Muscle layer of duodenum (tissue), 2 donors: ENCODE results near the gene CD27.
A peak's percentile ranks its signal among the peaks of the same experiment; 100 is the strongest.
"Not testable (repeated sequence)": the region's sequence is repeated elsewhere in the genome, so short reads cannot be mapped to it uniquely, and the experiment has no call there.

Experiments
- H3K27ac ChIP-seq: one replicate; pipeline ENCODE4 v1.7.0; 2013; ENCODE audit warnings: mild to moderate bottlenecking, low read length
- H3K27me3 ChIP-seq: one replicate; pipeline ENCODE4 v1.7.0; 2013; ENCODE audit warnings: low read depth, mild to moderate bottlenecking, control low read depth, low read length
- H3K36me3 ChIP-seq, 2 donors: one replicate each; pipeline ENCODE4 v1.7.0; 2013; ENCODE audit warnings: low read length in 2 of 2, control low read depth in 1 of 2, mild to moderate bottlenecking in 1 of 2; ENCODE audit not compliant: insufficient read depth in 2 of 2, control insufficient read depth in 1 of 2
- H3K4me1 ChIP-seq, 2 donors: one replicate each; pipeline ENCODE4 v1.7.0; 2013; ENCODE audit warnings: low read length in 2 of 2, mild to moderate bottlenecking in 2 of 2, control low read depth in 1 of 2, moderate library complexity in 1 of 2; ENCODE audit not compliant: insufficient read depth in 2 of 2, control insufficient read depth in 1 of 2
- H3K4me3 ChIP-seq, 2 donors: one replicate each; pipeline ENCODE4 v1.7.0; 2013; ENCODE audit warnings: low read length in 2 of 2, low read depth in 1 of 2, mild to moderate bottlenecking in 1 of 2
- H3K9me3 ChIP-seq, 2 donors: one replicate each; pipeline ENCODE4 v1.7.0; 2013; ENCODE audit warnings: low read length in 2 of 2, control low read depth in 1 of 2, mild to moderate bottlenecking in 1 of 2; ENCODE audit not compliant: control insufficient read depth in 1 of 2
- donor health status: healthy.

The CD27 gene

GRCh38 chr12:6494968-6495367 is 50.2 kb downstream of the CD27 start:
- Histone ChIP-seq H3K27me3 (no peaks in the 10 kb centered on the region), H3K4me1 (peaks cover 16 to 22% of the 10 kb centered on the region in 2 donors), H3K4me3 (peak overlapping the region in 1 of 2 donors; percentile 100), H3K9me3 (no peaks in the 10 kb centered on the region), H3K36me3 (peaks cover 8 to 26% of the 10 kb centered on the region in 2 donors), H3K27ac (no peak overlapping the region)

- Histone ChIP-seq H3K4me1 (peaks cover 12 to 17% of the 10 kb centered on the region in 2 donors), H3K36me3 (peaks cover 8 to 20% of the 10 kb centered on the region in 2 donors)
- not testable (repeated sequence) for H3K27me3 ChIP-seq, H3K4me3 ChIP-seq, H3K9me3 ChIP-seq, H3K27ac ChIP-seq
Observed at GRCh38 chr12:6497291-6497690, 52.5 kb downstream of the CD27 start.

GRCh38 chr12:6500466-6500865 is 55.7 kb downstream of the CD27 start:
- Histone ChIP-seq H3K4me3 (no peak overlapping the region), H3K4me1 (peaks cover 0 to 1% of the 10 kb centered on the region in 2 donors), H3K36me3 (peaks cover 8 to 15% of the 10 kb centered on the region in 2 donors), H3K27me3 (no peaks in the 10 kb centered on the region), H3K27ac (no peak overlapping the region), H3K9me3 (no peaks in the 10 kb centered on the region)
